Esophagus squamous epithelium (tissue), 4 donors: Measurements from ENCODE around the gene DTNA.

Experiments
- POLR2A ChIP-seq, 4 donors: fragments of 450-650 bp; IDR thresholded peaks; one replicate each; pipeline ENCODE4 v1.6.1; 2017; ENCODE audit warnings: antibody characterized with exemption in 4 of 4, mild to moderate bottlenecking in 4 of 4, moderate library complexity in 3 of 4
- TF ChIP-seq, protein P1 (sequence below), 6 experiments: fragments of 450-650 bp in 4 of 6; fragments of 200-600 bp in 2 of 6; sonication (generic) in 2 of 6; IDR thresholded peaks; one replicate each; pipeline ENCODE4 v1.5.1; 2016 to 2019; ENCODE audit warnings: antibody characterized with exemption in 6 of 6, mild to moderate bottlenecking in 4 of 6, moderate library complexity in 4 of 6

DNA sequence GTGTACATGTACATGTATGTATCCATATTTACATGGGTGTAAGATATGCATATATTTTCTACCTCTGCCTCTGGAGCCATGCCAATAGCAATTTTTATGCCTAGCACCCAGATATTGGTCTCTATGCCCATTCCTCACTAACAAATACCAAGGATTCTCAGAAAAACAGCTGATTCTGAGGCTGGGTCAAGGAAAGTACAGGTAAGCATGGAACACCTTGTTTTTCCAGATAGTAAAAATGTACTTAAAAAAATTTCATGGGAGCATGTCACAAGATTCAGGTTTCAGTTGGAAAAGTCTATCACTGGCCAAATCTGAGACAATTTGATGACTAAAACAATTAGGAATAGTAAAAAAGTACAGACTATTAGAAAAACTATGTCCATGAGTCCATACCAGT, 216.6 kb downstream of the DTNA start:
- TF ChIP-seq, protein P1, sequence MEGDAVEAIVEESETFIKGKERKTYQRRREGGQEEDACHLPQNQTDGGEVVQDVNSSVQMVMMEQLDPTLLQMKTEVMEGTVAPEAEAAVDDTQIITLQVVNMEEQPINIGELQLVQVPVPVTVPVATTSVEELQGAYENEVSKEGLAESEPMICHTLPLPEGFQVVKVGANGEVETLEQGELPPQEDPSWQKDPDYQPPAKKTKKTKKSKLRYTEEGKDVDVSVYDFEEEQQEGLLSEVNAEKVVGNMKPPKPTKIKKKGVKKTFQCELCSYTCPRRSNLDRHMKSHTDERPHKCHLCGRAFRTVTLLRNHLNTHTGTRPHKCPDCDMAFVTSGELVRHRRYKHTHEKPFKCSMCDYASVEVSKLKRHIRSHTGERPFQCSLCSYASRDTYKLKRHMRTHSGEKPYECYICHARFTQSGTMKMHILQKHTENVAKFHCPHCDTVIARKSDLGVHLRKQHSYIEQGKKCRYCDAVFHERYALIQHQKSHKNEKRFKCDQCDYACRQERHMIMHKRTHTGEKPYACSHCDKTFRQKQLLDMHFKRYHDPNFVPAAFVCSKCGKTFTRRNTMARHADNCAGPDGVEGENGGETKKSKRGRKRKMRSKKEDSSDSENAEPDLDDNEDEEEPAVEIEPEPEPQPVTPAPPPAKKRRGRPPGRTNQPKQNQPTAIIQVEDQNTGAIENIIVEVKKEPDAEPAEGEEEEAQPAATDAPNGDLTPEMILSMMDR (IDR thresholded peaks at IDR 0.05) = no peak
- TF ChIP-seq POLR2A (IDR thresholded peaks at IDR 0.05) = no peak
